ENCODE measurements around the gene BCL7B.
"Not testable (repeated sequence)": the region's sequence is repeated elsewhere in the genome, so short reads cannot be mapped to it uniquely, and the experiment has no call there.

The BCL7B gene

DNA sequence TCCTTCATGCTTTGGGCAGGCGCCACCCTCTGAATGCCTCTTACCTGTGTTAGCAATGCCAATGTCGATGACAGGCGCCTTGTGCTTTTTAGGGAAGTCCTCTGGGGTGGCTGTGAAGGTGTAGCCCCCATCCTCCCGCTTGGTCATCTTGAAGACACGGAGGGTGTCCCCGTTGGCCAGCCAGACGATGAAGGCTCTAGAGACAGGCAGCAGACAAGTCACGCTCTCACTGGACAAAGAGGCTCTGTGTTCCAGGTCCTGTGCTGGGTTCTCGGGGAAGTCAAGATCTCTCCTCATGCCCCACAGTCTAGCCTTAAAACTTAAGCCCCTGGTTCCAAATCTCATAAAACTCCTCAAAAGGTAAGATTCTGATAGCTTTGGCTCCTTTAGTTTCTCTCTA is 15.8 kb upstream of the BCL7B start:
- DNase-seq: peak in 1 of 51 donors; percentile 12

DNA sequence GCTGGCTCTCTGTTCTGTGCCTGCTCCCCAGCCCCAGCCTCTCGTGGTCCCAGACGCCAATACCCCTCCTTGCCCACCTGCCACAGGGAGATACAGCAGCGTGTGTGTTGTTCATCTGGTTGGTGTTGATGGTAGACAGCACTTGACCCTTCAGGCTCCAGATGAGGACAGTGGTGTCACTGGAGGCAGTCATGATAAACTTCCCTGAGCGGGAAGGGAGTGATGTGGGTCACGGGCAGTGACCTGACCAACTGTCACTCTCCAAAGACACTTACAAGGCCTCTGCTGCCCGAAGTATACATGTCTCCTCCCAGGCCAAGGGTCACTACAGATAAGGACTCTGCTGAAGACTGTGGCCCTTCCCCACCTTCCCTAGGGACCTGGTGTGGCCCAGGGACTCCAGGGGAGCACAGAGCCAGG is 15.3 kb upstream of the BCL7B start:
- no peak for DNase-seq

DNA sequence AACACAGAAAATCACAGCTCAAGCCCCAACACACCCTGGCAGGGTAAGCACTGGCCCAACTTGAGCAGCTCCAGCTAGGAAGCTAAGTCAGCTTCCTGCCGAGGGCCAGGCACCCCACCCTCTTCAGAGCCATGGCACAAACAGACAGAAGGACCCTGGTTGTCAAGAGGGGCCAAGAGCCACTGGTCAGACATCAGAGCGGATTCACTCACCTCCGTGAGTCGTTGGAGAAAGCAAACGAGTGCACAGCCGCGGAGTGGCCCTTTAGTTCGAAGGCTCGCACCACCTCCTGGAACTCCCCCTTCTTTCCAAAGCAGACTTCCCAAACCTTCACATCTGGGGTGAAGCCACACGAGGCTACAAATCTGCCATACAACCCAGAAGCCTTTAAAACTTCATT is 13.5 kb upstream of the BCL7B start:
- DNase-seq: no peak

DNA sequence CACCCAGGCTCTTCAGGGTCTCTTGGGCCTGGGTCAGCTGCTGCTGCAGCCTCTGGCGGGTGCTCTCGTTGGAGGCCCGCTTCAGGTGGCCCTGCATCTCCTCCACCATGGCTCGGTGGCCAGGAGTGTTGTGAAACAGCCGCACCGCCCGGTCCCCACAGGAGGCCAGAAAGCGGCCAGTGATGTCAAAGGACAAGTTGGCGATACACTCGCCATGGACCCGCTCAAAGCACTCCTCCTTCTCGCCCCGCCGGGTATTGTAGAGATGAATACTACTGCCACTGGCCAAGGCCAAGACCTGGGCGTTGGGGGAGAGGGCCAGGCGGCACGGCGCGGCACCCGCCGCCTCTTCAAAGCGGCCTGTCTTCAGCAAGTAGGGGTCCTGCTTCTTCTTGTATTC is 13.0 kb upstream of the BCL7B start:
- DNase-seq: no peak

- no peak for DNase-seq
Measured at GRCh38 chr7:73569042-73569608, 11.6 kb upstream of the BCL7B start.

- no peak for DNase-seq
Measured at GRCh38 chr7:73567846-73568685, 10.6 kb upstream of the BCL7B start.

- no peak for DNase-seq
Measured at GRCh38 chr7:73567140-73567539, 9.7 kb upstream of the BCL7B start.

DNA sequence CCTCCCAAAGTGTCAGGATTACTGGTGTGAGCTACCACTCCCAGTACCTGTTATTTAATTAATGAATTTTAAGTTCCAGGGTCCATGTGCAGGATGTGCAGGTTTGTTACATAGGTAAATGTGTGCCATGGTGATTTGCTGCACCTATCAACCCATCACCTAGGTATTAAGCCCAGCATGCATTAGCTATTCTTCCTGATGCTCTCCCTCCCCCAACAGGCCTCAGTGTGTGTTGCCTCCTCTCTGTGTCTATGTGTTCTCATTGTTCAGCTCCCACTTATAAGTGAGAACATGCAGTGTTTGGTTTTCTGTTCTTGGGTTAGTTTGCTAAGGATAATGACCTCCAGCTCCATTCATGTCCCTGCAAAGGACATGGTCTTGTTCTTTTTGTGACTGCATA is 8.9 kb upstream of the BCL7B start:
- DNase-seq: not testable (repeated sequence)

DNA sequence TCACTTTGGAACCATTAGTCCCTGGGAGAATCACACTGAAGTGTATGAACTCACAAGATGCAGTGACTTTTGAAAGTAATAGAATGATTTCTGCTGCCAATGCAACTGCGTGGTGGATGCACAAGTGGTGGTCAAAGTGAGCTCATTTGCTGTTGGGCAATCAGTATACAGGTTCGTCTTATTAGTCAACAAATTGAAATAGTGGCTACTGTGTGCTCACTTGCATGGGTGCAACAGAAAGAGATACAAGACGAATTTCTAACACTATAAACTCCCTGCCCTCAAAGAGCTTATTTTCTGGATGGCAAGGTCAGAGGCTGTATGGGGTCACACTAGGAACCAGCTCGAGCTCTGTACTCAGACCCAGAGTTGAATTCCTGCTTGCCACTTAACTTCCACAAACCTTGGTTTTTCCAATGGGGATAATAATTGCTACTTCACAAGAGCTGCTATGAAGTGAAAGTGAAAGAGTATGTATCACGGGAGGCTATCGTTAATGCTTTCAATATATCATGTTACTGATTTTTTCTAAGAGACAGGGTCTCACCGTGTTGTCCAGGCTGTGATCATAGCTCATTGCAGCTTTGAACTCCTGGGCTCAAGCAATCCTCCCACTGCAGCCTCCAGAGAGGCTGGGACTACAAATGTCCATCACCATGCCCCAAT is 8.3 kb upstream of the BCL7B start:
- DNase-seq: no peak

GRCh38 chr7:73560109-73560835 is 2.8 kb upstream of the BCL7B start:
- DNase-seq: peak in 1 of 51 donors; percentile 15

DNA sequence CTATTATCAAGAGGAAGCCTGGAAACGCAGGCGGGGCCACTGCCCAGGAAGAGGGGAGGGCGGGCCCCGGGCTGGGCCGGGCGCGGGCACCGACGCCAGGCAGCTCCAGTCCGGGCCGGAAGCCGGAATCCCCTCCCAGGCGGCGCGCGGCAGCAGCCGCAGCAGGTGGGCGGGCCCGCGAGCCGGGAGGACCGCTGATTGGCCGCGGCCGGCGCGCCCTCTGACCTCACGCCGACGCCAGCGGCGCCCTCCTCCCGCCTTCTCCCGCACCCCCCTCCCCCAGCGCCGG is 438 bp downstream of the BCL7B start:
- DNase-seq: peak in 50 of 51 donors; percentile 50 to 95 (median 87)

GRCh38 chr7:73556208-73557107 is 1.0 kb downstream of the BCL7B start:
- peak in 1 of 51 donors; percentile 39 for DNase-seq

DNA sequence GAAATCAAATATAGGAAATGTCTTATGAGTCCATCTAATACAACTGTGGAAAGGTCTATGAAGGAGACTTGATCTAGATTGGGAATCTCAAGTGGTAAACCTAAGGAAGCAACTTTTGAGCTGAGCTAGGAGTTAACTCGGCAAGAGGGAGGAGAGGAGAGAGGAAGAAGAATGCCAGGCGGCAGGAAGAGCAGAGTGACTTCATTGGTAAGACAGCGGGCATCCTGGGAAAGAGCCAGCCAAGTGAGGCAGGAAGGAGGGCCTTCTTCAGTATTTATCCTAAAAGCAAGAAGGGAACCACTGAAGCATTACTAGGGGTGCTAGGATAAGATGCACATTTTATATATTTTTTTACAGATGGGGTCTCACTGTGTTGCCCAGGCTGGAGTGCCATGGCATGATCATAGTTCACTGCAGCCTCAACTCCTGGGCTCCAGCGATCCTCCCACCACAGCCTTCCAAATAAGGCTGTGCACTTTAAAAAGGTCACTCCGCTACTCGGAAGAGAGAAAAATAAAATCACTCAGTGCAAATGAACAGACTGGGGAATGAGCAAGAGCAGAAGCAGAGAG is 2.0 kb downstream of the BCL7B start:
- no peak for DNase-seq

DNA sequence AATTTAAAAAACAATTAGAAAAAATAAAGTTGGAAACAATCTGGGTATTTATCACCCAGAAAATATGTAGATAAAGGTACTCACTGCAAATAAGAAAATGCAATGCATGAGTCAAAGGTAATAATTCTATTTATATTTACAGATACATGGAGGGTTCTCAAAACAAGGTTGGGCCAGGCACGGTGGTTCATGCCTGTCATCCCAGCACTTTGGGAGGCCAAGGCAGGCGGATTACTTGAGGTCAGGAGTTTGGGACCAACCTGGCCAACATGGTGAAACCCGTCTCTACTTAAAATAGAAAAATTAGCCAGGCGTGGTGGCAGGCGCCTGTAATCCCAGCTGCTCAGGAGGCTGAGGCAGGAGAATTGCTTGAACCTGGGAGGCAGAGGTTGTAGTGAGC is 7.4 kb downstream of the BCL7B start:
- DNase-seq: not testable (repeated sequence)

GRCh38 chr7:73549176-73549575 is 8.3 kb downstream of the BCL7B start:
- no peak for DNase-seq

DNA sequence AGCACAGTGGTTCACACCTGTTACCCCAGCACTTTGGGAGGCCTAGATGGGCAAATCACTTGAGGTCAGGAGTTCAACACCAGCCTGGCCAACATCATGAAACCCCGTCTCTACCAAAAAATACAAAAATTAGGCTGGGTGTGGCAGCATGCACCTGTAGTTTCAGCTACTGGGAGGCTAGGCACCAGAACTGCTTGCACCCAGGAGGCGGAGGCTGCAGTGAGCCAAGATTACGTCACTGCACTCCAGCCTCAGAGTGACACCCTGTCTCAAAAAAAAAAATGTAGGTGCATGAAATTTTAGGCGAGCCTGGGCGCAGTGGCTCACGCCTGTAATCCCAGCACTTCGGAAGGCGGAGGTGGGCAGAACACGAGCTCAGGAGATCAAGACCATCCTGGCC is 9.6 kb downstream of the BCL7B start:
- DNase-seq: no peak

- DNase-seq: no peak
Measured at GRCh38 chr7:73544678-73545077, 12.8 kb downstream of the BCL7B start.

GRCh38 chr7:73541722-73542121 is 15.8 kb downstream of the BCL7B start:
- DNase-seq: no peak

DNA sequence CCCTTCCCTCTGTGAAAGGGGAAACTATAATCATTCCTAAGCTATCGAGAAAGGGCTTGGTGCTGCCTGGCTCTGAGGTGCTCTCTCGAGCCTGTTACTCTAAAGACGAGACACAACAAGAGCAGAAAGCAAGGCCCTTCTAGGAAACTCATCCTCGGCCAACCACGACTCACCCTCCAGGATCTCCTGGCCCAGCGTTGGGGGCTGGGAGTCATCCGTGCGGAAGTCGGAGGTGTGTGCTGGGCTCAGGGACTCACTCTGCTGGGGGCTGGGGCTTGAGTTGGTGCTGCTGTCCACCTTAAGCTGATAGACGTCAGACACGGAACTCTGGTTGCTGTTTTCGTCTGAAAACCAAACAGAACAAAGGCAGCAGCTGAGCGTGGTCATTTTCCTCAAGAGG is 17.8 kb downstream of the BCL7B start:
- no peak for DNase-seq

- not testable (repeated sequence) for DNase-seq
Measured at GRCh38 chr7:73538510-73538909, 19.0 kb downstream of the BCL7B start.

GRCh38 chr7:73537051-73537450 is 20.4 kb downstream of the BCL7B start:
- no peak for DNase-seq

Data from hypothalamus (tissue), 51 donors.